Non-pigmented ciliary epithelial cell (primary cell): ENCODE data around the gene SSTR3.
A peak's percentile ranks its signal among the peaks of the same experiment; 100 is the strongest.
"Not testable (repeated sequence)": the region's sequence is repeated elsewhere in the genome, so short reads cannot be mapped to it uniquely, and the experiment has no call there.

ENCODE experiments used
- DNase-seq: peaks from one replicate; pipeline ENCODE4 v3.0.0-alpha.2; 2010; ENCODE audit warnings: low read depth

The SSTR3 gene

DNA sequence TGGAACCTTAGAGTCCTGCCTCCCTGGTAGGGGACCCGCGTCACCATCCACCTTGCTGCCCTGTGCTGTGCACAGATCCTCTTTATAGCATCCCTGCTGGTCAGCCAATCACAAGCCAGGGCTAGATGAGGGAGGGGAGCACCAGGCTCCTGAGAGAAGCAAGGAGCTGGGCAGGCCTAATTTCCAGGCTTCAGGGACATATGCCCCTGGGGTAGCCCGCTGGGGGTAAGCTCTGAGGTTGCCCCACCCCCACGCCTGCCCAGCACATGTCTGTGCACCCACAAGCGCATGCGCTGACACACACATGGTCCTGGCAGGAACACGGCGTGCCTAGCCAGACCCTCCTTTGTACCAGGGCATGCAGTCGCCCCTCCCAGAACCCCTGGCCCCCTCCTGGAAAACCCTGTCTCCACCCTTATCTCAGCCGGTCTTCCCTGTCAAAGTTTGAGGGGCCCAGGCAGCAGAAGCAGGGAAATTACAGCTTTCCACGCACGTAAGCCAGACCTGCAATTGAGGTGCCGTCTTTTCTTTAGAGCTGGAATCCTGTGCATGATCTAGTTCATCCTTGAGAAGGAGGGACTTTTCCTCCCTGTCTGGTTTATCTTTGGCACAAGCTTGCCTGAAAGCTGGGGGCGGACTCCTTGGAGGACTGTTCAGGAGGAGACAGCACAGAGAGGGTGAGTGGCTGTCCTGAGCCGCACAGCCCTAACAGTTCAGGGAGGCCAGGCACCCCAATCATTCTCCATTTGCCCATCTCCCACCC lies 2.1 kb downstream of the SSTR3 start:
- DNase-seq, result no peak

DNA sequence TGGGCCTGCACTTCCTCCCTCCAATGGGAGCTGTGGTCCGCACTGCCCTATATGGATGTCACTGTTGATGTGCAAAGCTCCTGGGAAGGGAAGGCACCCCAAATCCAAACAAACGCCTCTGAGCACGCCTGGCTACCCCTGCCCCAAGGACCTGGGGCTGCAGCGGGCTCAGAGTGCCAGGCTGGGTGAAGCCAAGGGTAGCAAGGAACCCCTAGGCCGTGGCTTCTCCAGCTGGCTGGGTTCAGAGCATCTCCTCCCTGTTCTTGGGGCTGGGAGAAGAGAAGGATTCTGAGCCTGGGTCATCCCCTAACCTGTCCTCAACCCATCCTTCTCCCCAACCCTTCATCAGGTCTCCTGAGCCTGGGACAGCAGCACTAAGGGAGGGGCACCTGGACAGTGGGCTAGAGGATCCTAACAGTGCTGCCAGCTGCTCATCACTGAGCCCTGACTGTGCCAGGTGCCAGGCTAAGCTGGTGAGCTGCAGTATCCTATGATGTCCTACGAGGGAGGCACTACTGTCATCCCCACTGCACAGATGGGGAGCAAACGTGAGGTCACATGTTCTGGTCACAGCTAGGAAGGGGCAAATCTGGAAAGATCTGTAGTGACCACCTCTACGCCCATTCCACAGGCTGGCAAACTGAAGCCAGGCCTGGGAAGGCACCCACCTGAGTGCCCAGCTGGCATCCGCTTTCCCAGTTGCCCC lies 3.0 kb downstream of the SSTR3 start:
- DNase-seq, result no peak

DNA sequence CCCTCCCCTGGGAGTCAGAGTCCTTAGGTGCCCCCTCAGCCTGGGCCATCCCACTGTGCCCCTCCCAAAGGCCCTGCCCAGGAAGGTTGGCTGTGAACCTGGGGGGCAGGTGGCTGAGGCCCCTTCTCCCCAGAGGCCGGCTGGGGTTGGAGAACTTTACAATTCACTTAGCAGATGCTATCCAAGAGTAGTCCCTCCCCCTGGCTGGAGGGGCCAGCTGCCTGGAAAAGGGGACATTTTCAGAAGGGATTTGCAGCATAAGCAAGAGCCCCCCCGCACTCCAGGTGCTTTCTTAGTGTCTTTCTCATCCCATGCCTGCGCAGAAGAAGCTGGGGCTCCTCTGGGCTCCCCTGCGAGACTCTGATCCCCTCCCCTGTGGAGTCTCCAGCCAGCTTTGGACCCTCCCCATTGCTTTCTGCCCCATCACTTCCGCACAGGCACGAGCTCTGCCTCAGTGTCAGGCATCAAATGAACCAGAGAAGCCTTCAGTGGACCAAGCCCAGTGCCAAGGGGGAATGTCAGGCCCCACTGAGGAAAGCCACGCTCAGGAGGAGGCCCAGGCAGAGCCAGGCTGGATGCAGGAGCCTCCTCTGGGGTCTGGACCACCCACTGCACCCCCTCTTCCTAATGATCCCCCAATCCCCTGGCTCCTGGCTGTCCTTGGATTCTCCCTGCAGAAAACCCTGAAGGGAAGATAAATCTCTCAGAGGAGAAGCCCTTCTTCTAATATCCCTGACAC lies 3.7 kb downstream of the SSTR3 start:
- DNase-seq, result no peak

DNA sequence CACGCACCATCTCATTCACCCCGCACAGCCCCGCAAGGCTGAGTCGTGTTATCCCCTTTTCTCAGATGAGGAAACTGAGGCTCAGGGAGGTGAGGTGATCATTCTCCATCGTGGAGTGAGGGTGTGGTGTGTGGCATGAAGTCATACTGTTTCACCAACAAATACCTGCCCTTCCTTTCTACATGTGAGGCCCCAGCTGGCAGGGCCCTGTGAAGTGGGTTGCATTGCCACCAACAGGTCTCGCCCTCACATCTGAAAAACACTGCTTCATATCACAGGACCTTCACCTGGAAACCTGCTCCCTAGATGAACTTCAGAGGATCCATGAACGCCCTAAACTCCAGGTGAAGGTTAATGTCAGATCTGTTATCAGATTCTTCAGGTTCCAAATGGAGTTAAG lies 4.3 kb downstream of the SSTR3 start:
- no peak for DNase-seq

DNA sequence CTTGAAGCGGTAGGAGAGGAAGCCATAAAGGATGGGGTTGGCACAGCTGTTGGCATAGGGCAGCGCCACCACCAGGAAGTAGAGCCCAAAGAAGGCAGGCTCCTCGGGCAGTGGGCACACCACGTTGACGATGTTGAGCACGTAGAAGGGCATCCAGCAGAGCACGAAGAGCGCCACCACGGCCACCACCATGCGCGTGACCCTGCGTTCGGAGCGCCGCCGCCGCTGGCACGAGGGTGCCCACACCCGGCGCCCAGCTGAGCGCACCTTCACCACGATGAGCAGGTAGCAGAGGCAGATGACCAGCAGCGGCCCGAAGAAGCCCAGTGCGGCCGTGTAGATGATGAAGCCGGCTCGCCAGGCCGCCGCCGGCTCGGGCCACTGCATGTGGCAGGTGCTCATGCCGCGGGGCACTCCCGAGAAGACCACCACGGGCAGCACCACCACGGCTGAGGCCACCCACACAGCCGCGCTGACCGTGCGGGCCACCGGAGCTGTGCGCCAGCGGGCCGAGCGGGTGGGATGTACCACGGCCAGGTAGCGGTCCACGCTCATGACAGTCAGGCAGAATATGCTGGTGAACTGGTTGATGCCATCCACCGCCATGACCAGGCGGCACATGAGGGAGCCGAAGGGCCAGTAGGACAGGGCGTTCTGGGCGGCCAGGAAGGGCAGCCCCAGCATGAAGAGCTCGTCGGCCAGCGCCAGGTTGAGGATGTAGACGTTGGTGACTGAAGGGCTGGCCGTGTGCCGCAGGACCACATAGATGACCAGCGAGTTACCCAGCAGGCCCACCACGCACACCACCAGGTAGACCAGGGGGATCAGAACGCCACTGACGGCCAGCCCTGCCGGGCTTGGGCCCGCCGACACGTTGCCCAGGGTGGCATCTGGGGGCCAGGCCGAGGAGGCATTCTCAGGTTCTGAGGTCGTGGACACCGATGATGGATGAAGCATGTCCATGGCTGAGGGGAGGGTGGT lies 5.1 kb downstream of the SSTR3 start:
- DNase-seq, result no peak

DNA sequence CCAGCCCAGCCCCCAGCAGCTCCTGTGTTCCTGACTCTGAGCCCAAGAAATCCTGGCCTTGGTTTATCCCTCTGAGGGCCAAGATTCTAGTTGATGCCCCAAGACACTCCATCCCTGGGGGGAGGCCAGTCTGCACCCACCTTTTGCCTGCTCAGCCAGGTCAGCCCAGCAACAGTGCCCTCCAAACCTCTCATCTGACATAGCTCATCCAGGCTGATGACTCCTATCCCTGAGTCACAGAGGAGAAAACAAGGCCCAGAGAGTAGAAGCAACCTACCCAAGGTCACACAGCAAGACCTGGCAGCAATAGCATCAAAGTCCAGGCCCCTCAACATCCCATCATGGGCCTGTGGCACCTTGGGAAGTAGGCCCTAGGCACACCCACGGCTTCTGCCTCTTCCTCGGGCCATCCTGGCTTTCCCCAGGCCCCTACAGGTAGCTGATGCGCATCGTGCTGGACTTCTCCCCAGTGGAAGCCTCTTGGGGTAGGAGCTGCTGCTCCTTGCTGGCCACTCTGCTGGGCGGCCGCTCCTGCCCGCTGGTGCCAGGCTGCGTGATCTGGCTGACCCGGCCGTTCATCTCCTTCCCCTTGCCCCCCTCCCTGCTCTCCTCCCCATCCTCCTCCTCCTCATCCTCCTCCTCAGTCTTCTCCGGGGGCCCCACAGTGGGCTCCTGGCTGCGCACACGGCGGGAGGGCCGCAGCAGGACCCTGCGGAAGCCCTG lies 6.0 kb downstream of the SSTR3 start:
- no peak for DNase-seq

DNA sequence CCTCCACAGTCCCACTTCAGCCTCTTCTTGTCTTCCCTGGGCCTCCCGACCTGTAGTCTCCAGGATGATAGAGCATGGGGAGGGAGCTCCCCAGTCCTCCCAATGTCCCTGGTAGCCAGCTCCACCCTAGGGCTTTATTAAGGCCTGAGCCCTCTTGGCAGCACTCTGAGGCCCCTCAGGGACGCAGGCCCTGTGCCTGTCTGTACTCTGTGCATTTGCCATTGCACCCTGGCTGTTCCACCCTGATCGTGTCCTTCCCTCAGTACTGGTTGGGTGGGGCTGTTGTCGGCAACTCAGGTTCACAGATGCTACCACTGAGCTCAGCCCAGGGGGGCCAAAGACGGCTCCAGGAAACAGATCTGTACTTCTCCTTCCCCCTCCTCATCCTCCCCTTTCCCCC lies 7.2 kb downstream of the SSTR3 start:
- no peak for DNase-seq

DNA sequence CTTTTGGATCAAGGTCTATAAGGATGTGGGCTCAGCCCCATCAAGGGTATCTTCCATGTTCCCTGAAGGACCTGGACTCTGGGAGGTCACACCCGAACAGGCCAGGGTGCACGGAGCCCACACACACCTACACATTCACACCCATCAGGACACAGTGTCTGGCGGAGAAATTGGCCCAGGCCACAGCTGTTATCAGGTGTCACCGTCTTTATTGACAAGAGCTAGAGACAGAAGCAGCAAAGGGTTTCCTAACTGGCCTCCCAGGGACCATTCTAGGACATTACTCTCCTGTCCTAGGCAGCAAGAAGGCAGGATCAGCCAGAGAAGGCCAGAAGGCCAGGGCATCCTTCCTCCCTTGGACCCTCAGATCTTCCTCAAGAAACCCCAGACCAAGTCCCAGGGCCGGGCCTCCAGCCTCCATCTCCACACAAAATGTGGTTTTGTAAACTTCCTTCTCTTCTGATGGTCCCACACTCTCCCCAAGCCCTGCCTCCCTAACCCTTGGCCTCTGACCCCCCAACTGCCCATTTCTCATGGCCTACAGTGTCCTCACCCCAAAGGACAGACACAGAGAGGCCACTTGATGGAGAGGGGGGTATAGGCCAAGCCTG lies 8.1 kb downstream of the SSTR3 start:
- DNase-seq, result no peak

DNA sequence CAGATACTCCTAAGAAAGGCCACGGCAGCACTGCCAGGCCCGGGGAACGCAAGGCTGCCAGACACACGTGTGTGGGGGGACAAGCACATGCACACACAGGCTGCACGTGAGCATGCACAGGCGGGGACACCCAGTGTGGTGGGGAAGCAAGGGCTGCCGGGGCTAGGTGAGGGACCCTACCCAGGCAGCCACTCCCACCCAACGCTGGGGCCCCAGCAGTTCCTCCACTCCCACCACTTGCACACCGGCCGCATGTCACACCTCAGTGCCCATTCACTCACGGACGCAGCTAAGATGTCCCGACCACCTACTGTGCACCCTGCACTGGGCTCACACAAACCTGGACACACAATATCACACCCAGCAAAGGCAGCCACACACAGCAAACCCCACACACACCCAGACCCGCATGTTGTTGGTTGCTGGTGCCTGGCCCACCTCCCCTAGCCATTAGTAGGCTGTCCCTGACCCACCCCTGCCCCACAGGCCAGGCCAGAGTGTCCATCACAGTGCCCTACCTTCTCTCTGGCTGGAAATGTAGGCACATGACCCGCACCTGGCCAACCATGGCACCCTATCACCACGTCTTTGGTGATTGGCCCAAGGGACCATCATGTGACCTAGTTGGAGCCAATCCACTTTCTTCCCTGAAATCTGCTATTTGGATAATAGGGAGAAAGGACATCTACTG lies 8.8 kb downstream of the SSTR3 start:
- no peak for DNase-seq

DNA sequence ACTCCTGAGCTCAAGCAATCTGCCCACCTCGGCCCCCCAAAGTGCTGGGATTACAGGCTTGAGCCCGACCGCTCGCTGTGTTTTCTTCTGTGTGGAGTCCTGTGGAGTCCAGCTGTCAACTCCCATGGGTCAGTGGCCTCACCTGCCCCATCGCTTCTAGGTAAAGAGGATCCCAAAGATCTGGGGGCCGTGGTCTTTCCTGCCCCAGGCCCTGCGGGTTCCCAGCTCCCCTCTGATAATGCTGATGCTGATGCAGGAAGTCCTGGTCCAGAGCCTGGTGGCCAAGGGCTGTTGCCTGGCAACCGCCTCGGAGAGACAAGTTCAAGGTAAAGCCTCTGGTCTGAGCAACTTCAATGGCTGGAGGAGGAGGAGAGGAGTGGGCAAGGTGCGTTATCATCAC lies 9.6 kb downstream of the SSTR3 start:
- DNase-seq, result no peak

DNA sequence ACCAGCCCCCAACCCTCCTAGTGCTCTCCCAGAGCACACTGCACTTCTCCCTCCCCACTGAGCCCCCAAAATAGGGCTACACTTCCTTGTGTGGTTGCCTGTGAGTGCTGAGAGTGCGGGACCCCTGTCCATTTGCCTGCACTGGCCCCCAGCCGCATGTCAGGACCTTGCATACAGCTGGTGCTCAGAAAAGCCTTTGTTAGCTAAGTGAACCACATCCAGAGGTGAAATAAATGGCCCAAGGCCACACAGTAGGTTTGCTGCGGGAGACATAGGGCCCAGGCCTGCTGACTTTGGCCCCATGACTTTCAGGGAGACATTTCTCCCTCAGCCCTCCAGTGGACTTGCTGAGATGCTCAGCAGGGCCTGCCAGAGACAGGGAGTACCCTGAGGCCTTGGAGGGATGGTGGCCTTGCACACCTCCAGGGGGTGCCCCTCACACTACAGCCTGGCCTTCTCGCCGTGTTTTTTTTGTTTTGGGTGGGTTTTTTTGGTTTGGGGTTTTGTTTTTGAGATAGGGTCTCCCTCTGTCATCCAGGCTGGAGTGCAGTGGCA lies 10.2 kb downstream of the SSTR3 start:
- DNase-seq, result no peak

DNA sequence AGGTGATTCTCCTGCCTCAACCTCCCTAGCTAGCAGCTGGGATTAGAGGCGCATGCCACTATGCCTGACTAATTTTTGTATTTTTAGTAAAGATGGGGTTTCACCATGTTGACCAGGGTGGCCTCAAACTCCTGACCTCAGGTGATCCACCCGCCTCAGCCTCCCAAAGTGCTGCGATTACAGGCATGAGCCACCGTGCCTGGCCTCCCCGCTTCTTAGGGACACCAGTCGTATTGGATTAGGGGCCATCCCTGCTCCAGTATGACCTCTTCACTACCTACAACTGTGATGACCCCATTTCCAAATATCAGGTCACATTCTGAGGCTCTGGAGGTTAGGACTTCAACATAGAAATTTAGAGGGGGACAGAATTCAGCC lies 10.8 kb downstream of the SSTR3 start:
- DNase-seq, result not testable (repeated sequence)

DNA sequence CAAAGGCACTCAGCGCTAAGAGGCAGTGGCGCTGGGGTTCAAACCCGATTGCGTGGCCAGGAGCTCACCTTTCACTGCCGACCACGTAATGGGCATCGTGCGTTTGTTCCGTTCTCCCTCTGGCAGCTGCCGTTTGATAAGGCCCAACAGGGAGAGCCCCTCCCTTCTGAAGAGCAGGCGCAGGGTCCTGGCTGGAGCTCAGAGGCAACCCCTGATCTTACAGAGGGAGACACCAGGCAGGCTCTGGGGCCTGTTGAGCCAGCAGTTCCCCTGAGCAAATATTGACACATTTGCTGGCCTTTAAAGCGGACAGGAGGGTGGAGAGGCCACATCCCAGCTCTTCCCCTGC lies 12.5 kb downstream of the SSTR3 start:
- DNase-seq, result no peak

DNA sequence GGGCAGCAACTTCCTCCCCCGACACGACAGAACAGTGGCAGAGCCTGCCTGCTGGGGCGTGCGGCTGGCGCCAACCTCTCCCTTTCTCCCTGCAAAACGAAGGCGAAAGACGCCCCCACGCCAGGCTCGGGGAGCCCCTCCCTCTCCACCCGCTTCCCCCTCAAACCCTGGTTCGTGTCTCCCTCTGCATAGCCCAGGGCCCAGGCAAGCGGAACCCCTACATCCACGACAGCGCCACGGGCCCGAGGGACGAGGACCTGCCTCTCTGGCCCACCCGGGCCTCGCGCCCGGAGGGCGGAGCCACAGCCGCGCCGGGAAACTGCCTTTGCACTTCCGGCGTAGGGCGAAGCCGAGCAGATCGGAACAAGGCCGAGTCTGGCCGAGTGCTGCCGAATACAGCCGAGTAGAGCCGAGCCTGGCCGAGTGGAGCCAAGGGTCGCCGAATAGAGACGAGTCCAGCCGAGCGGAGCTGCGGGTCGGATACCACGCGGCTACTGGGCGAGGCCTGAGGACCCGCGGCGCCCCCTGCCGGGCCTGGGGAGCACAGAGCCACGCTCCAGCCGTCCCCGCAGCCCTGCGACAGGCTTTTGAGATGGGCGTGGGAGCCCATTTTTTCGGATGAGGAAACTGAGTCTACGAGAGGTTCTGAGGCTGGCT lies 13.0 kb downstream of the SSTR3 start:
- peak; percentile 85 for DNase-seq

DNA sequence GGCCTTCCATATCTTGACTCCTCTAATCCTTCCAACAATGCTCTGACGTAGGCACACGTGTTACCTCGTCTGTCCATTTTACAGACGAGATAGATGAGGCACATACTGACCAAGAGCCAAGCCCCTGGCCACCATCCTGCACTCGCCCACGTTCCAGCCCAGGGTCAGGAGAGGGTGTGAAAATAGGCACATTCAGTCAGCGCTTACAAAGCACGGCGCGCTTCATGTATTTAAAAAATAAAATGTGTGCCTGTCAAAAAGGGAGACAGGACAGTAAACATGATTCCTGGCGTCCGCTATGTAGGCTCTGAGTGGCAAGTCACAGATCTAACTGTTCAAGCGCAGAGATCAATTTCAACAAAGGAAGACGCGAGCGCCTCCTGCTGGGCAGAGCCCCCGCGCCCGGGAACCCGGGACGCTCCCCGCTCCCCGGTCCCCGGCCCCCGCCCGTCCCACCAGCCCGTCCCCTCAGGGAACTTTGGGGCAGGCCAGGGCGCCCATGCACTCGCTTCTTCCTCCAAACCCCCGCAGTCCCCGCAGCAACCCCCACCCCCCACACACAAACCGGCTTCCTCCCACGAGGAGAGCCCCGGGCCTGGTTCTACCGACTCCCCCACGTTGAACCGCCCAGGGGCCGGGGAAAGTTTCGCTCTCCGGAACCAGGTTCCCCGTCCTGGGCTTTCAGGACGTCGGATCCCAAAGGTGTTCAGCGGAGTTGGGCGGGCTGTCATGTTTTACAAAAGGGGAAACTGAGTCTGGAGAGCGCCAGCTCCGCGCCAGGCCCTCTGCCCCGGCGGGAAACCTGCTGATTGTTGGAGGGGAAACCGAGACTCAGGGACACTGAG lies 13.8 kb downstream of the SSTR3 start:
- DNase-seq, result no peak

DNA sequence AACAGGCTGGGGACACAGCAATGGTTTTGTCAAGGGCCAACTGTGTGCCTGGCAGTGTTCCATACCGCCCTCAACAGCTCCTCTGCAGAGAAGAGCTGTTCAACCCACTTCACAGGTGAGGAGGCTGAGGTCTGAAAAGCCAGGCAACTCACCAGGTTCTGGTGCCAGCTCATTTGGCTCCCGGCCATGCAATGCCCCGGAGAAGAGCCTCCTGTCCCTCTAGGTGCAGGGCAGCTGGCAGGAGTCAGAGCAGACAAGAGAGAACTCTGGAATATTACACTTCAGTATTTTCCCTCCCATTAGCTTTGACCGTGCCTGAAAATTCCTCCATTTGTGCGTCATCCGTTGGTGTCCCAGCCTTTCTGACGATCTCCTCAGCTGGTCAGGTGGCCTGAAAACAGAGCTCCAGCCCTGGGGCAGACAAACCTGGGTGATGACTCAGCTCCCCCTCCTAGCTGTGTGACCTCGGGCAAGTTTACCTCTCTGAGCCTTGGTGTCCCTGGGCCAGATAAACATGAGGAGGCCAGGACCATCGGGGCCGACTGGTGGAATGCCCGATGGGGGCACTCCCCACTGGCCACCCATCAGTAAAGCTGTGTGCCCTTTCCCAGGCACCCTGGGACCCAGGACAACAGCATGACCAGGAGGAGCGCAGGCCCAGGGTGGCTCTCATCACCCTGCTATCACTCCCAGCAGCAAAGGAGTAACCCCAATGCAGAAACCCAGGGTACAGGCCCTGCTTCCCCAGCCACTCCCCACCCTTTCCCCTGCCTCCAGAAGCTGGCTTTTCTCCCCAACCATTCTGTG lies 14.6 kb downstream of the SSTR3 start:
- DNase-seq, result no peak
